ENCODE measurements around the gene PNPLA7. TPM values are rescaled to one million over a fixed set of nuclear protein-coding genes. Genes with fewer than 3 reads are reported as not detected.

Gene PNPLA7
- total RNA-seq, 4 donors from 2014 or later, result 4.5 to 10.5 (median 9.4) TPM

DNA sequence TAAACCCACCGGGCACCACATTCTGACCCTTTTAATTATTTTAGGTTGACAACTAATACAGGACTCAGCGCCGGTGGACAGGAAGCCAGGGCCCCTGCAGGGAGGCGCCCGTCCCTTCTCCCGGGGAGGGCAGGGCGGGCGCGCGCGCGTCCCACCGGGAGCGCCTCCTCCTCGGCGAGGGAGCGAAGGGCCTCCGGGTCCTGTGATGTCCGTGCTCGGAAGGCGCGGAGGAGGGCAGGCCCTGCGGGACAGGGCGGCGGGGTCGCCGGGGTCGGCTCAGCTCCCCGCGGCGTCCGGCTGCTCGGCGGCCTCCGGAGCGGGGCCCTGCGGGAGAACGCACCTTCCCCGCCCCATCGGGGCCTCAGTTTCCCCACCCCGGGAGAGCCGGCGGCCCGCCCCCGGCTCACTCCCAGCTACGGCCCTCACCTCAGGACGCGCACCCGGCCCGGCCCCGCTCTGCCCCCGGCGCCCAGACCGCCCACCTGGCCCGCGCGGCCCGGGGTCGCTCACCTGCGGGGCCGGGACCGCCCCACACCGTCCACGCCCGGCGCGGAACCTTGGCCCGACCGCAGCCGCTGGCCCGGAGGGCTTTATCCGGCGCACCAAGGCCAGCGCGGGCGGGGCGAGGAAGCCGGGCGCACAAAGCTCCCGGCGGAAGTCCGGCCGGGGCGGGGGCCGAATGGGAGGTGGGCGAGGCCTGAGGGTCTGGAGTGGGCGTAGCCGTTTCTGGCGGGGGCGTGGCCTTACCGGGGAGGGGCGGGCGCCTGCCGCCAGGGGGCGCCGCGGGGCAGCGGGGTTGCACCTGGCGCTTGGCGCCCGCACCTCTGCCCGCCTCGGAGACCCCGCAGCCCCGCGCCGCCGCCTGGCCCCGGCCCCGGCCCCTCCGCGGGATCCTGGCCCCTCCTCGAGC, 127.3 kb downstream of the PNPLA7 start, which contains the start of the genes EXD3 and NOXA1:
TSS of gene EXD3 (minus strand) at position 559 of the 910 bp plus-strand sequence. CDS start 27,805 bp downstream, outside the sequence.
TSS of gene NOXA1 (plus strand) at position 790 of the 910 bp plus-strand sequence. CDS start 137 bp downstream, outside the sequence.
- in situ Hi-C loops (cut with MboI; ENCODE audit: low sequenced_read_pairs in 4 of 4), result loop anchor here in 3 of 4 donors (25.0 kb wide), 1 partner anchor 136 kb away; the partner anchor contains the start of gene TOR4A (in 3 of the 3)
- TF ChIP-seq, protein P1, sequence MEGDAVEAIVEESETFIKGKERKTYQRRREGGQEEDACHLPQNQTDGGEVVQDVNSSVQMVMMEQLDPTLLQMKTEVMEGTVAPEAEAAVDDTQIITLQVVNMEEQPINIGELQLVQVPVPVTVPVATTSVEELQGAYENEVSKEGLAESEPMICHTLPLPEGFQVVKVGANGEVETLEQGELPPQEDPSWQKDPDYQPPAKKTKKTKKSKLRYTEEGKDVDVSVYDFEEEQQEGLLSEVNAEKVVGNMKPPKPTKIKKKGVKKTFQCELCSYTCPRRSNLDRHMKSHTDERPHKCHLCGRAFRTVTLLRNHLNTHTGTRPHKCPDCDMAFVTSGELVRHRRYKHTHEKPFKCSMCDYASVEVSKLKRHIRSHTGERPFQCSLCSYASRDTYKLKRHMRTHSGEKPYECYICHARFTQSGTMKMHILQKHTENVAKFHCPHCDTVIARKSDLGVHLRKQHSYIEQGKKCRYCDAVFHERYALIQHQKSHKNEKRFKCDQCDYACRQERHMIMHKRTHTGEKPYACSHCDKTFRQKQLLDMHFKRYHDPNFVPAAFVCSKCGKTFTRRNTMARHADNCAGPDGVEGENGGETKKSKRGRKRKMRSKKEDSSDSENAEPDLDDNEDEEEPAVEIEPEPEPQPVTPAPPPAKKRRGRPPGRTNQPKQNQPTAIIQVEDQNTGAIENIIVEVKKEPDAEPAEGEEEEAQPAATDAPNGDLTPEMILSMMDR (IDR thresholded peaks at IDR 0.05 in 4 of 5, conservative IDR thresholded peaks at IDR 0.05 in 1 of 5), result peak; percentile 61 to 98 (median 96)
- TF ChIP-seq POLR2A (IDR thresholded peaks at IDR 0.05), result peak; percentile 56 to 66
- peak; percentile 89 to 92 for ATAC-seq
- H3K36me3 ChIP-seq, result no peaks in the 10 kb centered on the region
- intact Hi-C loops (cut with DNase I; ENCODE audit: low total_unique reads), result loop anchor here (1.0 to 10.0 kb wide), 4 partner anchors 22 to 938 kb away; partner anchors contain the start of genes MRPL41, NSMF and SEC16A
- H3K9me3 ChIP-seq, result no peaks in the 10 kb centered on the region
- H3K4me1 ChIP-seq, result peaks cover 14 to 29% of the 10 kb centered on the region in 2 donors
- peak; percentile 85 to 90 for DNase-seq
- H3K4me3 ChIP-seq, result peak within 1 kb of the TSS; percentile 74 to 91 (median 82)
- peak within 1 kb of the TSS; percentile 68 to 81 (median 78) for H3K27ac ChIP-seq
- H3K27me3 ChIP-seq, result no peaks in the 10 kb centered on the region

DNA sequence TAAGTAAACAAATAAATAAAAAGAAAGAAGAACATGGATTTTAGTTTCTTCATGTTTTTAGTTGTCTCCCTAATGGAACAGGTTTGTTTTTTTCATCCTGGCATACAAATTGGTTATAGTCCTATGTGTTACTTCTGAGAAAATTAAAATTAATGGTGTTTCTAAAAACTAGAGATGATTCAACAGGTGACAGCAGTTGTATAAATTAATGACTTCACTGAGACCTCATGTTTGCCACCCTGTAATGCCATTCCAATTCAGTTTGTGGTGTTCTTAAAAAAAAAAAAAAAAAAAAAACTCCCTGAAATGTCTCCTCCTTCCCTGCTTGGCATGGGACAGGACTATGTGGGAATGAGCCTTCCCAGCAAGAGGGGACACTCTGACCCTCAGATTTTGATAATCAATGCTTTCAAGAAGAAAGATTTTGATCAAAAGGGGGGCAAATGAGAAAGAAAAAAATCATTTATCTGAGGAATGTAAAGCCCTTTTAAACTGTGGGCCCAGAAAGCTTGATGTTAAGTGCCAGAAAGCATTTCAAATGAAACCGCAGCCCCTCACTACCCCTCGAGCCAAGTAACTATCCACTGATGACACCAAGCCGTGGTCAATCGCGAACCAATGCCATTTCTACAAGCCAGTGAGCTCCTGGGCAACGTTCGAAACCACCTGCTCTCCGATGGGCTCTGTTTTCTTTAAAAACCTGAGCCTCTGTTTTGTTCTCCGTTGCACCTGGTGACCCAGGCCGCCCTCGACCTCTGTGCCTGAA, 128.2 kb downstream of the PNPLA7 start:
- TF ChIP-seq, protein P1 (IDR thresholded peaks at IDR 0.05 in 4 of 5, conservative IDR thresholded peaks at IDR 0.05 in 1 of 5), result no peak
- no peak for TF ChIP-seq POLR2A (IDR thresholded peaks at IDR 0.05)
- no peaks in the 10 kb centered on the region for H3K9me3 ChIP-seq
- no peaks in the 10 kb centered on the region for H3K36me3 ChIP-seq
- peak overlapping the region; percentile 74 to 91 (median 82) for H3K4me3 ChIP-seq
- H3K27ac ChIP-seq, result peak overlapping the region; percentile 68 to 81 (median 78)
- intact Hi-C loops (cut with DNase I; ENCODE audit: low total_unique reads) (loop anchor here (10.0 kb wide), 1 partner anchor 937 kb away; the partner anchor contains the start of gene SEC16A), in situ Hi-C loops (cut with MboI; ENCODE audit: low sequenced_read_pairs in 4 of 4) (loop anchor here in 3 of 4 donors (25.0 kb wide), 1 partner anchor 135 kb away; the partner anchor contains the start of gene TOR4A (in 3 of the 3))
- DNase-seq (no peak), ATAC-seq (no peak)
- no peaks in the 10 kb centered on the region for H3K27me3 ChIP-seq
- H3K4me1 ChIP-seq, result peaks cover 14 to 29% of the 10 kb centered on the region in 2 donors

DNA sequence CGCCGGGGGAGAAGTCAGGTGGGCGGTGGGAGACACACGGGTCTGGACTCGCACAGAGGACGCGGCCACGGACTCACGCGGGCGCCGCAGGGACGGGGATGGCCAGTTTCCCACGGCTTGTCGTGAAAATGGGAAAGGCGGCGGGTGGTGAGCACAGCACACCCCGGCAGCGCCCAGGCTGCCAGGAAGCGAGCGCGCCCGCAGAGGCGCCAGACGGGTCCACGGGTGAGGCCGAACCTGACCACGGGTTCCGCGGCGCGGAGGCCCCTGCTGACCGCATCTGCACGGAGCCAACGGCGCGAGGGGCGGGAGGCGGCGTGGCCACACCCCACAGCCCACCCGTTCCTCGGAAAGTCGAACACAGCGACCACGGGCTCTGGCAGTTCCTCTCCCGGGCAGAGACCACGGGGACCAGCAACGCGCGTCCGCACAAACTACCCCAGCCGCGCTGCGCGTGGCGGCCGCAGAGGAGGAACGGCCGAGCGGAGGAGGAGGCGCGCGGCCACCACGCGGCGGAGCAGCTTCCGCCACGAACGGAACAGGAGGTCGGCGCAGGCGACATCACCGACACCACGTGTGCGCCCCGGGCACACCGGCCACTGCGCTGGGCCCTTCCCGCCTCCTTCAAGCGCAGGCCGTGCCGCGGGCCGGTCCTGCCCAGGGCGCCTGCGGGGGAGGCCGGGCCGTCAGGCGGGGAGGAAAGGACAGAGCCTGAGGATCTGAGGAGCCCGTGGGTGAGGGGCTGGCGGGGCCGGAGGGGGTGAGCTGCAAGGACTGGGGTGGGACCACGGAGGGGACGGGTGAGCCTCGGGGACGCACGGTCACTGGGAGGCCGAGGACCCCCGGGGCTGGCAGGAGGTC, 132.8 kb downstream of the PNPLA7 start:
- H3K27ac ChIP-seq, result peak overlapping the region in 2 of 4 donors; percentile 37 to 64
- H3K27me3 ChIP-seq, result no peaks in the 10 kb centered on the region
- H3K9me3 ChIP-seq, result no peaks in the 10 kb centered on the region
- intact Hi-C loops (cut with DNase I; ENCODE audit: low total_unique reads) (no loop called here), in situ Hi-C loops (cut with MboI; ENCODE audit: low sequenced_read_pairs in 4 of 4) (loop anchor here in 3 of 4 donors (25.0 kb wide), 1 partner anchor 130 kb away; the partner anchor contains the start of gene TOR4A (in 3 of the 3))
- H3K4me1 ChIP-seq, result peaks cover 12 to 16% of the 10 kb centered on the region in 2 donors
- no peaks in the 10 kb centered on the region for H3K36me3 ChIP-seq
- TF ChIP-seq, protein P1 (IDR thresholded peaks at IDR 0.05 in 4 of 5, conservative IDR thresholded peaks at IDR 0.05 in 1 of 5), result no peak
- TF ChIP-seq POLR2A (IDR thresholded peaks at IDR 0.05), result peak in 1 of 2 donors; percentile 52
- no peak for ATAC-seq
- DNase-seq, result no peak
- H3K4me3 ChIP-seq, result peak overlapping the region in 2 of 4 donors; percentile 5 to 51

Measured in gastrocnemius medialis (tissue), 4 donors.